Central memory CD8-positive, alpha-beta T cell (primary cell): Measurements from ENCODE around the gene HSPA8.
"Not testable (repeated sequence)": the region's sequence is repeated elsewhere in the genome, so short reads cannot be mapped to it uniquely, and the experiment has no call there.

Experiments used
- ATAC-seq: fragments of 150-1000 bp; cut with Tn5 transposase; replicated peaks from 2 replicates; pipeline ENCODE4 v1.10.0; 2022; ENCODE audit warnings: mild to moderate bottlenecking, moderate FRiP score, moderate number of reproducible peaks; ENCODE audit not compliant: poor library complexity, severe bottlenecking; ENCODE audit errors: extremely low read depth
- DNase-seq, 2 donors: peaks; one replicate each; pipeline ENCODE4 v3.0.0; 2021; ENCODE audit warnings: low spot score in 2 of 2
- H3K27ac Mint-ChIP-seq: one replicate; pipeline ENCODE4 v1.8.0; 2022; ENCODE audit warnings: low read depth, mild to moderate bottlenecking, moderate library complexity, mixed read lengths
- H3K27me3 Mint-ChIP-seq: one replicate; pipeline ENCODE4 v1.8.0; 2022; ENCODE audit warnings: mixed read lengths
- H3K36me3 Mint-ChIP-seq: one replicate; pipeline ENCODE4 v1.8.0; 2022; ENCODE audit warnings: mild to moderate bottlenecking, moderate library complexity, mixed read lengths; ENCODE audit not compliant: insufficient read depth
- H3K4me1 Mint-ChIP-seq: one replicate; pipeline ENCODE4 v1.8.0; 2022; ENCODE audit warnings: mixed read lengths
- H3K4me3 Mint-ChIP-seq: one replicate; pipeline ENCODE4 v1.8.0; 2022; ENCODE audit warnings: mild to moderate bottlenecking, moderate library complexity, mixed read lengths
- H3K9me3 Mint-ChIP-seq: one replicate; pipeline ENCODE4 v1.8.0; 2022; ENCODE audit warnings: mixed read lengths

The HSPA8 gene

DNA sequence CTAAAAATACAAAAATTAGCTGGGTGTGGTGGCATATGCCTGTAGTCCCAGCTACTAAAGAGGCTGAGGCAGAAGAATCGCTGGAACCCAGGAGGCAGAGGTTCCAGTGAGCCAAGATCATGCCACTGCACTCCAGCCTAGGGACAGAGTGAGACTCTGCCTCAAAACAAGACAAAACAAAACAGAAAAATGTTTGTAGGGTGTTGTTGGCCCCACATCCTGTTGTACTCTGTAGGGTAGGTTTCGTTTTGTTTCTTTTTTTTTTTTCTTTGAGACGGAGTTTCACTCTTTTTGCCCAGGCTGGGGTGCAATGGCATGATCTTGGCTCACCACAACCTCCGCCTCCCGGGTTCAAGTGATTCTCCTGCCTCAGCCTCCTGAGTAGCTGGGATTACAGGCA, 25.7 kb upstream of the HSPA8 start:
- ATAC-seq = peak; percentile 93
- not testable (repeated sequence) for H3K36me3 Mint-ChIP-seq, H3K9me3 Mint-ChIP-seq, H3K27me3 Mint-ChIP-seq, DNase-seq
- Mint-ChIP-seq H3K4me1 (peaks cover 43% of the 10 kb centered on the region), H3K27ac (peak overlapping the region; percentile 97), H3K4me3 (peak overlapping the region; percentile 69)

DNA sequence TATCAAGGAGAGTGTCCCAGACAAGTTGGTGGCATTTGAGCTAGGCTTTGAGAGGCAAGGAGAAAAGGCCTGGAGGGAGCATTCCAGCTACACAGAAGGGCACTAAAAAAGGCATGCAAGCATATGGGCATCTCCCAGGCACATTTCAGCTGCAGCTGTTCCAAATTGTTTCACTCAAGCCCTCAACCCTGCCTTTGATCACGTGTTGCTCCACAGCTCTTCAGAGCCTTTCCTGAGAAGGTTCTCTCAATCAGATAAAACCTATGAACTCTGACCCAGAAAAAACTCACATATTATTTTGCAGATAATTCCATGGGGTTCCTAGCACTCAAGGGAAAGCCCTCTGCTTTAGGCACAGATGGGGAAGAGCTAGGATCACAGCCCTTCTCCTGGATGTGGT, 24.4 kb upstream of the HSPA8 start:
- H3K4me3 Mint-ChIP-seq = peak overlapping the region; percentile 37
- H3K27me3 Mint-ChIP-seq = no peaks in the 10 kb centered on the region
- DNase-seq (no peak), ATAC-seq (no peak)
- H3K27ac Mint-ChIP-seq = peak overlapping the region; percentile 29
- H3K4me1 Mint-ChIP-seq = peaks cover 37% of the 10 kb centered on the region
- H3K36me3 Mint-ChIP-seq = no peaks in the 10 kb centered on the region
- H3K9me3 Mint-ChIP-seq = no peaks in the 10 kb centered on the region

DNA sequence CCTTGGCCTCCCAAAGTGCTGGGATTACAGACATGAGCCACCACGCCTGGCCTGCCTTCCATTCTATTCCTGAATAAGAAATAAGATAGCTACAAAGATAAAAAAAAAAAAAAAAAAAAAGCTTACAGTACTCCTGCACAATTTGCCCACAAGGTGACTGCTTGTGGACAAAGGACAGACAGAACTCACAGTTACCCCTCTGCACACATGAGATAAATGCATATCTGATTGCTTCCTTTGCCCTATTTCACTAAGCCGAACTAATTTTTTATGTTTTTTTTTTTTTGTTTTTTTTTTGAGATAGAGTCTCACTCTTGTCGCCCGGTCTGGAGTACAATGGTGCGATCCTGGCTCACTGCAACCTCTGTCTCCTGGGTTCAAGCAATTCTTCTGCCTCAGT, 23.6 kb upstream of the HSPA8 start:
- no peaks in the 10 kb centered on the region for H3K9me3 Mint-ChIP-seq
- no peaks in the 10 kb centered on the region for H3K36me3 Mint-ChIP-seq
- no peak overlapping the region for H3K27ac Mint-ChIP-seq
- no peaks in the 10 kb centered on the region for H3K27me3 Mint-ChIP-seq
- H3K4me3 Mint-ChIP-seq = no peak overlapping the region
- no peak for DNase-seq
- ATAC-seq = no peak
- peaks cover 33% of the 10 kb centered on the region for H3K4me1 Mint-ChIP-seq

DNA sequence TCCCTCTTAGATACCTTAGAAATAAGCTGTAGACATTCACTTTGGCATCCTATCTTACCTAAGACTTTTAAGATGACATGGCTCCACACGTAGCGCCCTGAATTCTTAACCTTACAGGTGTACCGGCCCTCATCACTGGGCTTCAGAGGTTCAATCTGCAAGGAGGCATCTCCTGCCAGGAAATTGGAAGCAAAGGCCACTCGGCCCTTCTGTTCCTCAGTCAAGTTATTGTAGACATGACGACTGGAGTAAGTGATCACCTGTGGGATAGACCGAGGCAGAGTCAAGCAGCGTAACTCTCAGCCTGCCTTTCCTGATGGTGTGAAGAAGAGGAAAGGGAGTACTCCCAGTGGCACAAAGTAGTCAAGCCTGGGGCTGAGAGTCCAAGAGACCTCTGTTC, 22.5 kb upstream of the HSPA8 start:
- no peak overlapping the region for H3K27ac Mint-ChIP-seq
- no peak overlapping the region for H3K4me3 Mint-ChIP-seq

DNA sequence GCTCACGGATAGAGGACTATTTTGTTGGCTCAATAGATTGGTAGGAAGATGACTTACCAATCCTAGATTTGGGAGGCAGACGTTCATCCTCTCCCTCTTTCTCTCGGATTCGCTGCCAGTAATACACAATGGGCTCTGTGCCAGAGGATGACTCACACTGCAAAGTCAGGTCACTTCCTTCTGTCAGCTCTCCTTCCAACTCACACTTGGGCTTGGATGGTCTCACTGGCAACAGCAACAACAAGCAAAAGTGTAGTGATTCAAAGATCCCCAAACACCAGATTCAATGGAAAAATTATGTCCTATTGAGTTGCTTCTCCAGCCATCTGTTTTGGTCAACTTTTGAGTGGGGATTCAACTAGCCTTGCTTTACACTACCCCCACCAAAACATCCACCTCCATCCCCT, 21.7 kb upstream of the HSPA8 start:
- H3K4me3 Mint-ChIP-seq = peak overlapping the region; percentile 51
- DNase-seq (peak in 1 of 2 donors; percentile 47), ATAC-seq (peak; percentile 59)
- H3K27ac Mint-ChIP-seq = peak overlapping the region; percentile 80
- peaks cover 33% of the 10 kb centered on the region for H3K4me1 Mint-ChIP-seq
- H3K9me3 Mint-ChIP-seq = no peaks in the 10 kb centered on the region
- H3K27me3 Mint-ChIP-seq = no peaks in the 10 kb centered on the region
- no peaks in the 10 kb centered on the region for H3K36me3 Mint-ChIP-seq

More for the DNA sequence above, 22.5 kb upstream of the HSPA8 start:
- H3K9me3 Mint-ChIP-seq = no peaks in the 10 kb centered on the region
- H3K36me3 Mint-ChIP-seq = no peaks in the 10 kb centered on the region
- ATAC-seq (no peak), DNase-seq (no peak)
- no peaks in the 10 kb centered on the region for H3K27me3 Mint-ChIP-seq
- peaks cover 33% of the 10 kb centered on the region for H3K4me1 Mint-ChIP-seq

DNA sequence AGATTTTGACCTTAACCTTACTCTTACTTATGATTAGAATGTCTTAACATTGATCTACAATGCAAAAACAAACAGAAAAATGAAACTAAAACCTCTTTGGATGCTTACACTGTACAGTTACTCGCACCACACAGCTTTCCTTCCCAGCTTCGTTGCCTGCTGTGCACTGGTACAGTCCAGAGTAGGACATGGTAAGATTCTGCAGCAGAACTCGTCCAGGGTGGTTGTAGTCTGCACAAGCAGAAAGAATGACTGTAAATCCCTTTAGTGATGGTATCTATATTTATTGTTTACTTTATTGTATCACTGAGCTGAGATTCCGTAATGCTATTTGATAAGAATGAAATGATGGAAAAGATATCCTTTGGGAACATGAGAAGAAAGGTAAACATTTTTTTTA, 21.0 kb upstream of the HSPA8 start:
- H3K4me1 Mint-ChIP-seq = peaks cover 29% of the 10 kb centered on the region
- no peaks in the 10 kb centered on the region for H3K9me3 Mint-ChIP-seq
- peak; percentile 13 for ATAC-seq
- DNase-seq = no peak
- H3K36me3 Mint-ChIP-seq = no peaks in the 10 kb centered on the region
- H3K4me3 Mint-ChIP-seq = peak overlapping the region; percentile 25
- H3K27ac Mint-ChIP-seq = peak overlapping the region; percentile 80
- H3K27me3 Mint-ChIP-seq = no peaks in the 10 kb centered on the region

DNA sequence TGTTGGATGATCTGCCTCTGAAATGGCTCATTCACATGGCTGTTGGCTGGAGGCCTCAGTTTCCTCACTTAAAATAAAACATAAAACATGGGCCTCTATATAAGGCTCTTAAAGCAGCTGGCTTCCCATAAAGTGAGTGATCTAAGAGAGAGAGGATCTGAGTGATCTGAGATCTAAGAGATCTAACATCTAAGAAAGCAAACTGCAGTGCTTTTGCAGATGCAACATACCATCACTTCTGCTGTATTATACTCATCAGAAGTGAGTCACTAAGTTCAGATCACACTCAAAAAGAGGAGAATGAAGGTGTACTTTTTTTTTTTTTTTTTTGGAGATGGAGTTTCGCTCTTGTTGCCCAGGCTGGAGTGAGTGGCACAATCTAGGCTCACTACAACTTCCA, 18.1 kb upstream of the HSPA8 start:
- H3K36me3 Mint-ChIP-seq = no peaks in the 10 kb centered on the region
- no peak overlapping the region for H3K4me3 Mint-ChIP-seq
- DNase-seq (no peak), ATAC-seq (no peak)
- no peaks in the 10 kb centered on the region for H3K9me3 Mint-ChIP-seq
- peaks cover 20% of the 10 kb centered on the region for H3K4me1 Mint-ChIP-seq
- no peaks in the 10 kb centered on the region for H3K27me3 Mint-ChIP-seq
- no peak overlapping the region for H3K27ac Mint-ChIP-seq

DNA sequence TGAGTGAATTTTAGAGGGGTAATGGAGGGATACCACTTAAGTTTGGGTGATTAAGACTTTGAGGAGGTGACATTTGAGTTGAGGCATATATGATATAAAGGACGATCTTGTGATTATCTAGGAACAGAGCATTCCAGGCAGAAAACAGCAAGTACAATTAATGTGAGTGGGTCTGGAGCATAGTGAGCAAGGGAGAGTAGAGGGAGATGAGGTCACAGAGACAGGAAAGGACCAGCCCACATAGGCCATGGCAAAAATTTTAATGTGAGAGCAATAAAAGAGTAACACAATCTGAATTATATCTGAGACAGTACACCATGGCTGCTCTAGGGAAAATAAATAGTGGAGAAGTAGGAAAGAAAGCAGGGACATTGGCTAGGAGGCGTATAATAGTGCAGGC, 14.5 kb upstream of the HSPA8 start:
- Mint-ChIP-seq H3K27me3 (no peaks in the 10 kb centered on the region), H3K36me3 (no peaks in the 10 kb centered on the region), H3K9me3 (no peaks in the 10 kb centered on the region), H3K27ac (no peak overlapping the region), H3K4me1 (peaks cover 15% of the 10 kb centered on the region), H3K4me3 (no peak overlapping the region)
- ATAC-seq = no peak
- DNase-seq = no peak

DNA sequence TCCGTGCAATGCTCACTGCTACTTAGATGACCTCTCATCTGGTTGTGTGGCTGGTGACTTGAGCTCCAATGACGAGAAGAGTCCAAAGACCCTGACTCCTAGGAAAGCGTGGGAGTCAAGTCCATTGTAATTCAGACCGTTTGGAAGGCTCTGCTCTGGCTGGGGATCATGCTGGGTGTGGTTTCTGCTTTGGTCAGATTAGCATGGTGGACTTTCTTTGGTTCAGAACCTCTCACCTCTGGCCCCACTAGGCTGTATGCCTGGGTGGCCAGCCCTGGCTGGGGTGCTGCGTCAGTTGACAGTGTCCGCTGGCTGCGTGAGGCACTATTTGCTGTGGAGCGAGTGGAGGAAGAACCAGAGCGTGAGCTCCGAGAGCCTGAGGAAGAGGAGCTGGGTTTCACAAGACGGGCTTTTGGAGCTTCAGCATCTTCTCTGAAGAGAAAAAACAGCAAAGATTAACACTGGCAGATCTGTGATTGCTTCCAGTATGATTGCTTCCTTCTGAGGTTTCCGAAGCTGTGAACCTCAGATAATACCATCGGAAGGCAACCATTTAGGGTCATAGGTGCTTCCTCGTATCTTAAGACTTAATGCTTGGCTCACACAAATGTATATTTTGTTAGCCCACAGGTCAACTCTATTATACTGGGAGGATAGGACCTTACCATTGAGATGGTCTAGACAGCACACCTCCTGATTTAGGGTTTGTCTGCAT, 11.6 kb upstream of the HSPA8 start:
- DNase-seq (no peak), ATAC-seq (no peak)
- no peaks in the 10 kb centered on the region for H3K27me3 Mint-ChIP-seq
- H3K36me3 Mint-ChIP-seq = peaks cover 6% of the 10 kb centered on the region
- H3K27ac Mint-ChIP-seq = no peak overlapping the region
- peaks cover 38% of the 10 kb centered on the region for H3K4me1 Mint-ChIP-seq
- no peak overlapping the region for H3K4me3 Mint-ChIP-seq
- H3K9me3 Mint-ChIP-seq = no peaks in the 10 kb centered on the region

DNA sequence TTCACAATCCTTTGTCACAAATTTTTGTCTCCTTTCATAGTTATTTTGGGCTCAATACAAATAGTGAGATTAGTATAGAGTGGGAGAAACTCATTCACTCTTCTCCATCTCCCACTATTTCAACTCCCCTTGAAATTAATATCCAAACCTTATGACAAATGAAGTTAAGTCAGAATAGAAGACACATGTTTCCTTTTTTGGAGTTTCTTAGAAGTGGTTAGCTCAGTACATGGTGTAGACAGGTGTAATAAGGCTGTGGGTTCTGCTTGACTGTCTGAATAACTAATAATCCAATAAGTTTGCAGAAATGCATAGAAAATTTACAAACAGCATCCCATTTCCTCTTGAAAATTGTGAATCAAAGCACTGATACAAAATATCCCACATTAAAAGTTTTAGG, 10.8 kb upstream of the HSPA8 start:
- peaks cover 6% of the 10 kb centered on the region for H3K36me3 Mint-ChIP-seq
- H3K4me3 Mint-ChIP-seq = no peak overlapping the region
- H3K27ac Mint-ChIP-seq = peak overlapping the region; percentile 78
- no peaks in the 10 kb centered on the region for H3K9me3 Mint-ChIP-seq
- H3K27me3 Mint-ChIP-seq = no peaks in the 10 kb centered on the region
- no peak for DNase-seq
- ATAC-seq = no peak
- H3K4me1 Mint-ChIP-seq = peaks cover 40% of the 10 kb centered on the region

DNA sequence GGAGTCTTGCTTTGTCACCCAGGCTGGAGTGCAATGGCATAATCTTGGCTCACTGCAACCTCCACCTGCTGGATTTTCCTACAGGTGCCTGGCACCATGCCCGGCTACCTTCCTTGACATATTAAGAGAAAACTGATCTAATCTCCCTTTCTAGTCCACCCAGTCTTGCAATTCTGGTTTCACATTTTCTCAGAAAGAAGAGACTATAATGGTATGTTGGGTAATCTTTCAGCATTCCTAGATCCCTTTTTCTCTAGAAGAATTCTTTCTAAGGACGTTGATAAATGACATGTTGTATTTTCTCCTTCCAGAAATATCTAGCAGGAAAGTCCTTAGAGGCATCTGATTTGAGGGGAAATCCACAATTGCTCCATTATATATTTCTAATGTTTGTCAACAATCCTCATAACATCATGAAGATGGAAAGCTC, 10.4 kb upstream of the HSPA8 start:
- no peak for ATAC-seq
- no peak overlapping the region for H3K4me3 Mint-ChIP-seq
- peaks cover 40% of the 10 kb centered on the region for H3K4me1 Mint-ChIP-seq

DNA sequence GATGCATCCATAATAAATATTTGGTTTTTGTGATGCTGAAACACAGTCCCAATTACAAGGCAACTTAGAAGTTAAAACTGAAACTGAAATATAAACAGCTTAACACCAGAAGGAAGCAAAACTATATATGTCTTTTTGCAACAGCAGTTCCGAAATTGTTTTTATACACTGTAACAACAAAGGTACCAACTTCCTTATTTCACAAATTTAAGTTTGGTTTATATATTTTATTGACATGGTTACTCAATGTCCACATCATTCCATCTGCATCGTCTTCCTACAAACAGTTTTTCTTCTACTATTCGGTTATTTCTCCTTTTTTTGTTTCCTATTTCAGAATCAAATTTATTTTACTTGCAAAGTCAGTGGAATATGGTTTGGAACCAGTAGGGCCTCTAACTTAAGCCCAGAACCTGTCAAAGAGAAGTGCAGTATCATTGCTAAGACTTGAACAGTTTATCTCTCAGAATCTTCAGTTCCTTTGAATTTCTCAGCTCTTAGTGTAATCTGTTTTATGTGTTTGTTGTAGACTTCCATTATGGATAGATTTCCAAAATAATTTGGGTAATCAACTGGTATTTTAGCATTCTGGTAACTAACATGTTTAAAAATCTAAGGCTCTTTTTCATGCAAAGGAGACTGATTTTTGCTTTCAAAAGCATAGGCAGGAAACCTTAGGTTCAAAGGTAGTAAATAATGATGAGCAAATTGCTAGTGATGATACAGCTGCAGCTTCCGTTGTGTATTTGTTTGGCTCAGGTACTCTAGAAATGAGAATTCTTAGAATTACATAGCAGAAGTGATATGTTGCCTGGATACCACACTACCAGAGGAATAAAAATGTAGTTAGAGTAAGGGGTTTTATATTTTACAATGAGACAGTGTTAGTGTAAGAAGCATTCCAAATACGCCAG, 8.2 kb upstream of the HSPA8 start:
- ATAC-seq (peak; percentile 75), DNase-seq (no peak)
- H3K27me3 Mint-ChIP-seq = no peaks in the 10 kb centered on the region
- peak overlapping the region; percentile 88 for H3K27ac Mint-ChIP-seq
- no peaks in the 10 kb centered on the region for H3K9me3 Mint-ChIP-seq
- H3K36me3 Mint-ChIP-seq = peaks cover 9% of the 10 kb centered on the region
- peaks cover 44% of the 10 kb centered on the region for H3K4me1 Mint-ChIP-seq
- H3K4me3 Mint-ChIP-seq = peak overlapping the region; percentile 79

More for the DNA sequence above, 10.4 kb upstream of the HSPA8 start:
- Mint-ChIP-seq H3K36me3 (peaks cover 6% of the 10 kb centered on the region), H3K27me3 (no peaks in the 10 kb centered on the region), H3K9me3 (no peaks in the 10 kb centered on the region), H3K27ac (peak overlapping the region; percentile 78)
- no peak for DNase-seq

DNA sequence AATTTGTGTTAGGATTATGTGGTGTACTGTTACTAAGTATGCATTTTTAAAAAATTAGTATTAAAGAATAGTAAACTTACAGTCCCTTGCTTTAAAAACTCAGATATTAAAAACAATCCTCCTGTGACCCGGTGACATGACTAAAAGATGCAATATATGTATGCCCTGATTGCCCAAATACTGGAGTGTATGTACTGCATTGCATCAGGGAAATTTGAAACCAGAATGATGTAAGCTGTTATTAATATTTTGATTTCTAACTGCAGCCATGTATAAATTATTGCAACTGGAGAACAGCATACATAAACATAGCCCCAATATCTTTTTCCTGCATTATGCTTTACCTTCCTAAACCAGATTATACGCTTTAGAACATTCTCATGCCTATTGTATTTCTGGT, 3.7 kb upstream of the HSPA8 start:
- no peak overlapping the region for H3K27ac Mint-ChIP-seq
- no peaks in the 10 kb centered on the region for H3K27me3 Mint-ChIP-seq
- ATAC-seq (no peak), DNase-seq (no peak)
- peaks cover 57% of the 10 kb centered on the region for H3K4me1 Mint-ChIP-seq
- peaks cover 31% of the 10 kb centered on the region for H3K36me3 Mint-ChIP-seq
- peak overlapping the region; percentile 20 for H3K4me3 Mint-ChIP-seq
- no peaks in the 10 kb centered on the region for H3K9me3 Mint-ChIP-seq
